Immature natural killer cell (primary cell): ENCODE results near the gene OR7D2. TPM values are rescaled to one million over a fixed set of nuclear protein-coding genes. Genes with fewer than 3 reads are reported as not detected.
A peak's percentile ranks its signal among the peaks of the same experiment; 100 is the strongest.
"Not testable (repeated sequence)": the region's sequence is repeated elsewhere in the genome, so short reads cannot be mapped to it uniquely, and the experiment has no call there.

Experiments
- DNase-seq, 3 donors: peaks; one replicate each; pipeline ENCODE4 v3.0.0; 2022; ENCODE audit warnings: mixed read lengths in 1 of 3
- H3K27ac Mint-ChIP-seq, 6 donors: one replicate each; pipeline ENCODE4 v1.8.0; 2020; ENCODE audit warnings: mixed read lengths in 6 of 6, mild to moderate bottlenecking in 5 of 6, inconsistent platforms in 4 of 6, moderate library complexity in 3 of 6
- H3K27me3 Mint-ChIP-seq, 3 donors: one replicate each; pipeline ENCODE4 v1.8.0; 2020 to 2021; ENCODE audit warnings: low read depth in 3 of 3, mild to moderate bottlenecking in 3 of 3, mixed read lengths in 3 of 3, moderate library complexity in 3 of 3, inconsistent platforms in 1 of 3
- H3K36me3 Mint-ChIP-seq, 3 donors: one replicate each; pipeline ENCODE4 v1.8.0; 2020; ENCODE audit warnings: mixed read lengths in 3 of 3, inconsistent platforms in 2 of 3, mild to moderate bottlenecking in 2 of 3
- H3K4me1 Mint-ChIP-seq, 2 donors: one replicate each; pipeline ENCODE4 v1.8.0; 2020; ENCODE audit warnings: inconsistent platforms in 2 of 2, mild to moderate bottlenecking in 2 of 2, mixed read lengths in 2 of 2, moderate library complexity in 1 of 2
- H3K4me3 Mint-ChIP-seq, 5 donors: one replicate each; pipeline ENCODE4 v1.8.0; 2020; ENCODE audit warnings: mild to moderate bottlenecking in 5 of 5, mixed read lengths in 5 of 5, inconsistent platforms in 3 of 5, moderate library complexity in 3 of 5
- H3K9me3 Mint-ChIP-seq, 6 donors: one replicate each; pipeline ENCODE4 v1.8.0; 2020; ENCODE audit warnings: mild to moderate bottlenecking in 6 of 6, mixed read lengths in 6 of 6, inconsistent platforms in 4 of 6, moderate library complexity in 3 of 6
- polyA plus RNA-seq, 3 donors: library from polyadenylated mRNA; unstranded; fragments of 300-500 nt; fragmentation: Illumina TruSeq; gene quantifications; one replicate each; pipeline ENCODE4 v1.2.3, GENCODE V29; 2021

The OR7D2 gene
- polyA plus RNA-seq, 3 donors from 2014 or later = not detected

- Mint-ChIP-seq H3K4me3 (no peak overlapping the region), H3K27ac (no peak overlapping the region), H3K27me3 (peaks cover 0 to 3% (median 2%) of the 10 kb centered on the region in 3 donors), H3K36me3 (peaks cover 45 to 62% (median 57%) of the 10 kb centered on the region in 3 donors), H3K9me3 (no peaks in the 10 kb centered on the region), H3K4me1 (peaks cover 10 to 15% of the 10 kb centered on the region in 2 donors)
- DNase-seq = no peak
Observed at GRCh38 chr19:9159891-9160290, 18.9 kb upstream of the OR7D2 start.

DNA sequence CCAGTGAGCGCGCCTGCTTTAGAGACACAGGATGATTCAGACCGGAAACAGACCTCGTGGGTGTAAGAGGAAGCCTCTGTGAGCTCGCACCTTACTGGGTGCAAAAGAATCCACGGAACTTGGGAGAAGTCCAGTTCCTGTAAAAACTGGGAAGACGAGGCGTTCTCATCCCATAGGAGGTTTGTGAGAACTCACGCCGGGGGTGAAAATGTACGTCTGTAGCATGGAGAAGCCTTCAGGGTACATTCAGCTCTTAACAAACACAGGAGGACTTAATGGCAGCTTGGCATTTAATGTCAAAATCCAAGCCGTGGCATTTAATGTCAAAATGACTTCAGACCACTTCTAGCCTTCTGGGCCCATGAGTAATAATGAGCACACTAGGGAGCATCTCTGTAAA is 17.4 kb upstream of the OR7D2 start:
- Mint-ChIP-seq H3K4me3 (no peak overlapping the region), H3K27ac (no peak overlapping the region), H3K36me3 (peaks cover 45 to 68% (median 61%) of the 10 kb centered on the region in 3 donors), H3K27me3 (peaks cover 0 to 3% (median 2%) of the 10 kb centered on the region in 3 donors), H3K4me1 (peaks cover 0 to 1% of the 10 kb centered on the region in 2 donors), H3K9me3 (no peaks in the 10 kb centered on the region)
- no peak for DNase-seq

GRCh38 chr19:9165261-9165660 is 13.5 kb upstream of the OR7D2 start:
- peaks cover 33 to 59% (median 53%) of the 10 kb centered on the region in 3 donors for H3K36me3 Mint-ChIP-seq
- H3K27ac Mint-ChIP-seq = no peak overlapping the region
- H3K4me1 Mint-ChIP-seq = peaks cover 0 to 1% of the 10 kb centered on the region in 2 donors
- no peak for DNase-seq
- H3K9me3 Mint-ChIP-seq = no peaks in the 10 kb centered on the region
- H3K27me3 Mint-ChIP-seq = peaks cover 0 to 2% (median 0%) of the 10 kb centered on the region in 3 donors
- no peak overlapping the region for H3K4me3 Mint-ChIP-seq

- peaks cover 0 to 1% of the 10 kb centered on the region in 2 donors for H3K4me1 Mint-ChIP-seq
- DNase-seq = no peak
- H3K9me3 Mint-ChIP-seq = no peaks in the 10 kb centered on the region
- H3K4me3 Mint-ChIP-seq = no peak overlapping the region
- H3K36me3 Mint-ChIP-seq = peaks cover 17 to 43% (median 37%) of the 10 kb centered on the region in 3 donors
- no peaks in the 10 kb centered on the region for H3K27me3 Mint-ChIP-seq
- no peak overlapping the region for H3K27ac Mint-ChIP-seq
Observed at GRCh38 chr19:9166846-9167245, 11.9 kb upstream of the OR7D2 start.

DNA sequence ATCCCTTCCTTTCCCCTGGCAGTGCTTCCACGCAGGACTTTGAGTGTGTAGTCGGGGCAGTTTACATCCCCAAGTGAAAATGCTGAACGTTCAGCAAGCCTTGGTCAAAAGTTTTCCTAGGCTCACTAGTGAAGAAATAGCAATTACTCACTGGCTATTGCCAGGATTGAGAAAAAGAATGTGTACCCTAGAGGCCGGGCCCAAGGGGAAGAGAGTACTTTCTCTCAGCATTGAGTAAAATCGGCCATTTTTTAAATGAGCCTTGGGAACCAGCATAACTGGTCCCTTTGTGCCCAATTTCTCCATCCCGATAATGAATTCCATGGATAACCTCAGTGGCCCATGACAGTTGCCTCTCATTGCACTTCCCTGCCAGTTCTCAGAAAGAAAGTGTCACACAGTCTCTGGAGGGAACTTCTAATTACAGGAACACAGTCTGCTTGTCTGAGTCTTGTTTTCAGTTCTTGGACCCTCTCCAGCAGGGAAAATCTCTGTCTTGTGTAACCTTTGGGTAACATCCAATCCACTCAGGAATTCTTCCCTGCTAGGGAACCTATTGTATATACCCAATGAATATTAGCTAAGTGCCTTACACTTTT is 7.3 kb upstream of the OR7D2 start:
- H3K27ac Mint-ChIP-seq = no peak overlapping the region
- H3K27me3 Mint-ChIP-seq = no peaks in the 10 kb centered on the region
- no peaks in the 10 kb centered on the region for H3K9me3 Mint-ChIP-seq
- H3K36me3 Mint-ChIP-seq = peaks cover 0 to 15% (median 5%) of the 10 kb centered on the region in 3 donors
- no peak overlapping the region for H3K4me3 Mint-ChIP-seq
- no peaks in the 10 kb centered on the region for H3K4me1 Mint-ChIP-seq
- no peak for DNase-seq

DNA sequence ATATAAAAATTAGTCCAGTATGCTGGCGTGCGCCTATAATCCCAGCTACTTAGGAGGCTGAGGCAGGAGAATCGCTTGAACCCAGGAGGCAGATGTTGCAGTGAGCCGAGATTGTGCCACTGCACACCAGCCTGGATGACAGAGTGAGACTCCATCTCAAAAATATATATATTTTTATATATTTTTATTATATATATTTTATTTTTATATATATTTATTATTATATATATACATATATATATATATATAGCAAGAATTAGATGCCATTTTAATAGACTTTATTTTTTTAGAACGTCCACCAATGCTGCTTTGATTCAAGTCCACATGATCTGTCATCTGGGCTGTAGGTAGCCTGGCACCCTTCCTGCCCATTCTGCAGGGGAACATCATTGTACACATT is 3.5 kb upstream of the OR7D2 start:
- no peaks in the 10 kb centered on the region for H3K36me3 Mint-ChIP-seq
- H3K4me1 Mint-ChIP-seq = no peaks in the 10 kb centered on the region
- H3K27me3 Mint-ChIP-seq = peaks cover 0 to 5% (median 3%) of the 10 kb centered on the region in 3 donors
- no peak for DNase-seq
- H3K4me3 Mint-ChIP-seq = no peak overlapping the region
- no peaks in the 10 kb centered on the region for H3K9me3 Mint-ChIP-seq
- H3K27ac Mint-ChIP-seq = no peak overlapping the region

GRCh38 chr19:9183000-9183399 is 4.2 kb downstream of the OR7D2 start:
- Mint-ChIP-seq H3K27me3 (peaks cover 0 to 10% (median 8%) of the 10 kb centered on the region in 3 donors), H3K4me1 (no peaks in the 10 kb centered on the region), H3K27ac (no peak overlapping the region), H3K36me3 (peaks cover 0 to 7% (median 0%) of the 10 kb centered on the region in 3 donors), H3K4me3 (no peak overlapping the region), H3K9me3 (no peaks in the 10 kb centered on the region)
- DNase-seq = no peak

- no peak for DNase-seq
- Mint-ChIP-seq H3K27ac (no peak overlapping the region), H3K27me3 (peaks cover 0 to 19% (median 11%) of the 10 kb centered on the region in 3 donors), H3K9me3 (no peaks in the 10 kb centered on the region), H3K36me3 (peaks cover 0 to 7% (median 0%) of the 10 kb centered on the region in 3 donors), H3K4me3 (no peak overlapping the region), H3K4me1 (no peaks in the 10 kb centered on the region)
Observed at GRCh38 chr19:9187191-9187590, 8.4 kb downstream of the OR7D2 start.

- no peaks in the 10 kb centered on the region for H3K4me1 Mint-ChIP-seq
- peaks cover 0 to 21% (median 10%) of the 10 kb centered on the region in 3 donors for H3K27me3 Mint-ChIP-seq
- no peak for DNase-seq
- no peak overlapping the region for H3K27ac Mint-ChIP-seq
- no peak overlapping the region for H3K4me3 Mint-ChIP-seq
- peaks cover 0 to 7% (median 0%) of the 10 kb centered on the region in 3 donors for H3K36me3 Mint-ChIP-seq
- H3K9me3 Mint-ChIP-seq = no peaks in the 10 kb centered on the region
Observed at GRCh38 chr19:9189535-9189934, 10.8 kb downstream of the OR7D2 start.

DNA sequence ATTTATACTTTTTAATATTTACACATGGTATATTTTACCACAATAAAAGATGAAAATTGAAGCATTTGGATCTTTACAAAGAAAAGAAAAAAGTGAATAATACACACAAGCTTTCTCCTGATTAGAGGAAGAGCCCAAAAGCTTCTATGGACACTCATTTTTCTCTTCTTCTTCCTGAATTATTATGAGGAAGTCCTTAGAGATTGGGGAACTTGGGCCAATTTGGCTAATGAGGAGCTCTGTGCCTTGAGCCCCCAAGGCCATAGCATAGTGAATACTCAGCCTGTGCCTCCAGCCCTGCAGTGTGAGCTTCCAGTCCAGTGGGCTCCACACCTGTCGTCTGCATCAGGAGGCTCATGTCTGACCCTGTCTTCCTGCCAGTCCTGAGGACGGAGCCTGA is 19.3 kb downstream of the OR7D2 start:
- not testable (repeated sequence) for DNase-seq, H3K9me3 Mint-ChIP-seq, H3K4me1 Mint-ChIP-seq, H3K36me3 Mint-ChIP-seq, H3K4me3 Mint-ChIP-seq, H3K27me3 Mint-ChIP-seq, H3K27ac Mint-ChIP-seq

DNA sequence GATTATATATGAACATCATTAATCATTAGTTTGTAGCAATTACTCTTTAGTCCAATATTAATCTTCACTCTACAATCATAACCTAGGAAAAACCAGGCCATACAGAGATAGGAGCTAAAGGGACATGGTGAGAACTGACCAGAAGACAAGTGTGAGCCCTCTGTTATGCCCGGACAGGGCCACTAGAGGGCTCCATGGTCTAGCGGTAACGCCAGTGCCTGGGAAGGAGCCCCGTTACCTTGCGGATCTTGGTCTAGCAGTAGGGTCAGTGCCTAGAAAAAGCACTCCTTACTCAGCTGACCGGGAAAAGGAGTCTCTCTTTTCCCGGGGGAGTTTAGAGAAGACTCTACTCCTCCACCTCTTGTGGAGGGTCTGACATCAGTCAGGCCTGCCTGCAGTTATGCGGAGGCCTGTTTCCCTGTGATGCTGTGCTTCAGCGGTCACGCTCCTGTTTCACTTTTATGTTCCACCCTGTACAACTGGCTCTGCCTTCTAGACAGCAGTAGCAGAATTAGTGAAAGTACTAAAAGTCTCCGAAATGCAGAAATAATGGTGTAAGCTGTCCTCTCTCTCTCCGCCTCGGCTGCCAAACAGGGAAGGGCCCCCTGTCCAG is 26.8 kb downstream of the OR7D2 start:
- peaks cover 1 to 10% of the 10 kb centered on the region in 2 donors for H3K4me1 Mint-ChIP-seq
- H3K36me3 Mint-ChIP-seq = no peaks in the 10 kb centered on the region
- peak overlapping the region; percentile 40 to 63 (median 61) for H3K4me3 Mint-ChIP-seq
- H3K27ac Mint-ChIP-seq = no peak overlapping the region
- peaks cover 2 to 5% (median 2%) of the 10 kb centered on the region in 3 donors for H3K27me3 Mint-ChIP-seq
- DNase-seq = peak; percentile 58 to 59 (median 58)
- no peaks in the 10 kb centered on the region for H3K9me3 Mint-ChIP-seq

- no peaks in the 10 kb centered on the region for H3K9me3 Mint-ChIP-seq
- no peak within 1 kb of the TSS for H3K4me3 Mint-ChIP-seq
- DNase-seq = no peak
- peaks cover 1 to 4% (median 3%) of the 10 kb centered on the region in 3 donors for H3K27me3 Mint-ChIP-seq
- H3K4me1 Mint-ChIP-seq = no peaks in the 10 kb centered on the region
- peaks cover 0 to 3% (median 0%) of the 10 kb centered on the region in 3 donors for H3K36me3 Mint-ChIP-seq
- no peak within 1 kb of the TSS for H3K27ac Mint-ChIP-seq
Observed at GRCh38 chr19:9219489-9219888, 40.7 kb downstream of the OR7D2 start, which contains the start of gene OR7D4. TSS of gene OR7D4 (minus strand) at chr19:9219589. CDS start at chr19:9214837, 4,752 bp downstream.
